OCI-LY3 (cell line): ENCODE results near the gene RAG2.
"Not testable (repeated sequence)": the region's sequence is repeated elsewhere in the genome, so short reads cannot be mapped to it uniquely, and the experiment has no call there.

ENCODE experiments used
- CTCF ChIP-seq: fragments of 200-600, 300-600 bp; sonication (generic); IDR thresholded peaks from 2 replicates; pipeline ENCODE4 v1.5.1; 2014; ENCODE audit warnings: antibody characterized with exemption, low read length, low read depth
- EZH2phosphoT487 ChIP-seq: fragments of 200-600 bp; shearing (Covaris generic); IDR thresholded peaks from 2 replicates; pipeline ENCODE4 v1.6.1; 2018; ENCODE audit warnings: antibody characterized with exemption, mixed run types, low read depth

DNA sequence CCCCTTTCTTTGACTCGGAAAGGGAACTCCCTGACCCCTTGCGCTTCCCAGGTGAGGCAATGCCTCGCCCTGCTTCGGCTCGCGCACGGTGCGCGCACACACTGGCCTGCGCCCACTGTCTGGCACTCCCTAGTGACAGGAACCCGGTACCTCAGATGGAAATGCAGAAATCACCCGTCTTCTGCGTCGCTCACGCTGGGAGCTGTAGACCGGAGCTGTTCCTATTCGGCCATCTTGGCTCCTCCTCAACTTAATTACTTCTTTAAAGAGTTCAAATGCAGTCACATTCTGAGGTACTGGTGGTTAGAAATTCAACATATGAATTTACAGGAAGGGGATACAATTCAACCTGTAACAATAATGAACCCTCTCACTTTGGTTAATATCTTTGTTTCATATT, 40.6 kb downstream of the RAG2 start:
- not testable (repeated sequence) for TF ChIP-seq CTCF, EZH2phosphoT487
